HFF-Myc (cell line): ENCODE results near the gene CA5B.
"Not testable (repeated sequence)": the region's sequence is repeated elsewhere in the genome, so short reads cannot be mapped to it uniquely, and the experiment has no call there.

Experiments used
- DNase-seq: peaks from one replicate; pipeline ENCODE4 v3.0.0-alpha.2; 2011; ENCODE audit warnings: low read depth; ENCODE audit errors: extremely low read depth
- H3K4me3 ChIP-seq: replicated peaks from 2 replicates; pipeline ENCODE4 v1.5.1; 2011; ENCODE audit warnings: low read depth, mild to moderate bottlenecking, control low read depth, low read length
- CTCF ChIP-seq: IDR thresholded peaks from 2 replicates; pipeline ENCODE4 v1.5.1; 2012; ENCODE audit warnings: mild to moderate bottlenecking, low read depth, low read length, control low read depth; ENCODE audit errors: missing control alignments

CA5B gene

GRCh38 chrX:15816438-15816809, 78.4 kb downstream of the CA5B start:
- no peak overlapping the region for H3K4me3 ChIP-seq
- DNase-seq = no peak
- TF ChIP-seq CTCF = no peak

- no peak overlapping the region for H3K4me3 ChIP-seq
- DNase-seq = no peak
- TF ChIP-seq CTCF = no peak
Observed at GRCh38 chrX:15816886-15817285, 78.8 kb downstream of the CA5B start.

- DNase-seq = no peak
- no peak for TF ChIP-seq CTCF
- no peak overlapping the region for H3K4me3 ChIP-seq
Observed at GRCh38 chrX:15820106-15821073, 82.3 kb downstream of the CA5B start.

GRCh38 chrX:15822922-15823321, 84.9 kb downstream of the CA5B start:
- no peak overlapping the region for H3K4me3 ChIP-seq
- TF ChIP-seq CTCF = no peak
- DNase-seq = no peak

GRCh38 chrX:15825936-15826335, 87.9 kb downstream of the CA5B start:
- TF ChIP-seq CTCF = no peak
- no peak overlapping the region for H3K4me3 ChIP-seq
- no peak for DNase-seq

GRCh38 chrX:15829217-15829616, 91.1 kb downstream of the CA5B start:
- no peak for DNase-seq
- no peak for TF ChIP-seq CTCF
- no peak overlapping the region for H3K4me3 ChIP-seq

GRCh38 chrX:15831347-15831746, 93.3 kb downstream of the CA5B start:
- DNase-seq, H3K4me3 ChIP-seq: not testable (repeated sequence)
